Adrenal gland (tissue), 19 donors: ENCODE measurements around the gene CTRB2. TPM values are rescaled to one million over a fixed set of nuclear protein-coding genes. Genes with fewer than 3 reads are reported as not detected.
A peak's percentile ranks its signal among the peaks of the same experiment; 100 is the strongest.

Source experiments
- DNase-seq, 7 donors: peaks; one replicate each; pipeline ENCODE4 v3.0.0-alpha.2; 2019 to 2020
- H3K27ac ChIP-seq, 5 donors: fragments of 200-600 bp; sonication (generic) in 4 of 5; 1 replicate in 3 of 5; 2 replicates in 2 of 5; pipeline versions ENCODE4 v1.5.1 to v1.8.0; 2016 to 2020; ENCODE audit warnings: mild to moderate bottlenecking in 1 of 5
- H3K27me3 ChIP-seq: fragments of 200-600 bp; 2 replicates; pipeline ENCODE4 v1.8.0; 2021
- H3K36me3 ChIP-seq, 2 donors: fragments of 200-600 bp; replicated peaks in 1 of 2; 1 replicate in 1 of 2; 2 replicates in 1 of 2; pipeline versions ENCODE4 v1.5.1 to v1.8.0; 2018 to 2022
- H3K4me1 ChIP-seq, 2 donors: fragments of 200-600 bp; replicated peaks in 1 of 2; 1 replicate in 1 of 2; 2 replicates in 1 of 2; pipeline versions ENCODE4 v1.5.1 to v1.8.0; 2018 to 2021
- H3K4me3 ChIP-seq, 4 donors: fragments of 200-600 bp; sonication (generic) in 3 of 4; one replicate each; pipeline ENCODE4 v1.5.1; 2016 to 2018
- H3K9me3 ChIP-seq, 3 donors: fragments of 200-600 bp; sonication (generic) in 1 of 3; replicated peaks in 1 of 3; 1 replicate in 2 of 3; 2 replicates in 1 of 3; pipeline versions ENCODE4 v1.5.1 to v1.8.0; 2016 to 2021
- POLR2A ChIP-seq, 2 donors: fragments of 450-650 bp; IDR thresholded peaks; one replicate each; pipeline ENCODE4 v1.6.1; 2017; ENCODE audit warnings: antibody characterized with exemption in 2 of 2, mild to moderate bottlenecking in 2 of 2, moderate library complexity in 1 of 2
- whole genome bisulfite sequencing, 4 donors: extraction: QIAGEN DNeasy Blood & Tissue Kit in 2 of 4; methylation state at CpG; one replicate each; pipeline versions ENCODE4 v1.1.5 to v1.1.7; 2013 to 2017; 5-methylcytosine and 5-hydroxymethylcytosine counted together
- intact Hi-C, 2 donors: fragments of 100-400 bp; cut with DNase I; formaldehyde crosslinking; loops; one replicate each; pipeline versions ENCODE4 v1.14.1 to v1.15.0; 2022 to 2023
- long read RNA-seq, 10 donors: library from polyadenylated mRNA in 3 of 10; unstranded in 2 of 10; stranded (forward) in 1 of 10; transcript quantifications; one replicate each; pipeline ENCODE4 v2.0.0 and lab custom pipeline, GENCODE V29; 2021 to 2026
- polyA plus RNA-seq, 3 donors: library from polyadenylated mRNA; stranded (reverse); fragments of 200-250 nt in 2 of 3; fragments of 350-450 nt in 1 of 3; fragmentation: Illumina TruSeq in 1 of 3; extraction: RNeasy Lipid Tissue Mini Kit (QIAGEN cat#74804) in 1 of 3; gene quantifications; one replicate each; pipeline ENCODE4 v1.2.3, GENCODE V29; 2013 to 2014
- total RNA-seq, 9 donors: library from RNA; depleted of rRNA in 4 of 9; stranded (reverse); fragments of >200 nt in 4 of 9; fragments of 120-200 nt in 1 of 9; fragmentation: NEBNext Ultra II Directional in 1 of 9; extraction: Animal tissue kit (Norgen Biotek cat#: 25700) in 1 of 9; gene quantifications; one replicate each; pipeline versions ENCODE4 v1.1.0 to v1.2.4, GENCODE V29; 2013 to 2023
- TF ChIP-seq, protein P1 (sequence below), 6 experiments: fragments of 450-650 bp in 4 of 6; fragments of 200-600 bp in 2 of 6; sonication (generic) in 1 of 6; IDR thresholded peaks; 1 replicate in 5 of 6; 2 replicates in 1 of 6; pipeline versions ENCODE4 v1.5.1 to v1.8.0; 2016 to 2021; ENCODE audit warnings: antibody characterized with exemption in 6 of 6, mild to moderate bottlenecking in 2 of 6, moderate library complexity in 1 of 6
- donor health status: healthy with polysubstance abuse.
- donor health status: Bipolar disorder and iron deficiency.
- donor health status: DM: yes; HTN: yes; CAD: no.
- donor health status: DM: no; HTN: no; CAD: no.
- donor health status: DM: no; HTN: no; CAD: no.
- donor health status: DM: yes; HTN: yes; CAD: no.

CTRB2 gene
- total RNA-seq (10 to 100 TPM in 1 of 9 donors, 1 to 10 TPM in 4, not detected in 4; 1.5 to 15.1 (median 3.8) TPM), polyA plus RNA-seq (1 to 10 TPM in 1 of 3 donors, under 1 TPM in 1, not detected in 1; 0.88 to 2.5 TPM)
- long read RNA-seq, donor 1, partial matches to known transcripts, result 6 of 9 reads
- long read RNA-seq, donor 1, other reads (novel, unspliced or antisense), result 0 of 9 reads
- long read RNA-seq, donor 2, partial matches to known transcripts, result 6 of 7 reads
- long read RNA-seq, donor 2, other reads (novel, unspliced or antisense), result 0 of 7 reads
- long read RNA-seq, donor 3, partial matches to known transcripts, result 0 of 2 reads
- long read RNA-seq, donor 3, other reads (novel, unspliced or antisense), result 0 of 2 reads
- long read RNA-seq, donor 4, result 0 reads
- long read RNA-seq, donor 5, result 0 reads
- long read RNA-seq, donor 6, result 0 reads
- long read RNA-seq, donor 7, partial matches to known transcripts, result 0 of 2 reads
- long read RNA-seq, donor 7, other reads (novel, unspliced or antisense), result 0 of 2 reads
- long read RNA-seq, donor 8, result 0 reads
- long read RNA-seq, donor 9, partial matches to known transcripts, result 5 of 7 reads
- long read RNA-seq, donor 9, other reads (novel, unspliced or antisense), result 0 of 7 reads
- long read RNA-seq, donor 10, partial matches to known transcripts, result 0 of 3 reads
- long read RNA-seq, donor 10, other reads (novel, unspliced or antisense), result 0 of 3 reads

GRCh38 chr16:75206749-75207451, at the start of gene CTRB2:
TSS of gene CTRB2 (minus strand) at chr16:75207161. CDS start at chr16:75207141, 20 bp downstream.
- 61 to 69% (median 68%) methylated on average over 7 to 24 of the region's 24 CpGs for WGBS, 4 donors
- intact Hi-C loops, result loop anchor here (1.0 to 2.0 kb wide), 2 partner anchors 17 to 18 kb away; no protein-coding TSS in a partner anchor
- Histone ChIP-seq H3K9me3 (no peaks in the 10 kb centered on the region), H3K27ac (no peak within 1 kb of the TSS), H3K4me1 (no peaks in the 10 kb centered on the region), H3K4me3 (no peak within 1 kb of the TSS), H3K36me3 (no peaks in the 10 kb centered on the region), H3K27me3 (no peaks in the 10 kb centered on the region)
- peak in 1 of 7 donors; percentile 32 for DNase-seq
- TF ChIP-seq, protein P1, sequence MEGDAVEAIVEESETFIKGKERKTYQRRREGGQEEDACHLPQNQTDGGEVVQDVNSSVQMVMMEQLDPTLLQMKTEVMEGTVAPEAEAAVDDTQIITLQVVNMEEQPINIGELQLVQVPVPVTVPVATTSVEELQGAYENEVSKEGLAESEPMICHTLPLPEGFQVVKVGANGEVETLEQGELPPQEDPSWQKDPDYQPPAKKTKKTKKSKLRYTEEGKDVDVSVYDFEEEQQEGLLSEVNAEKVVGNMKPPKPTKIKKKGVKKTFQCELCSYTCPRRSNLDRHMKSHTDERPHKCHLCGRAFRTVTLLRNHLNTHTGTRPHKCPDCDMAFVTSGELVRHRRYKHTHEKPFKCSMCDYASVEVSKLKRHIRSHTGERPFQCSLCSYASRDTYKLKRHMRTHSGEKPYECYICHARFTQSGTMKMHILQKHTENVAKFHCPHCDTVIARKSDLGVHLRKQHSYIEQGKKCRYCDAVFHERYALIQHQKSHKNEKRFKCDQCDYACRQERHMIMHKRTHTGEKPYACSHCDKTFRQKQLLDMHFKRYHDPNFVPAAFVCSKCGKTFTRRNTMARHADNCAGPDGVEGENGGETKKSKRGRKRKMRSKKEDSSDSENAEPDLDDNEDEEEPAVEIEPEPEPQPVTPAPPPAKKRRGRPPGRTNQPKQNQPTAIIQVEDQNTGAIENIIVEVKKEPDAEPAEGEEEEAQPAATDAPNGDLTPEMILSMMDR (IDR thresholded peaks at IDR 0.05), result no peak
- TF ChIP-seq POLR2A (IDR thresholded peaks at IDR 0.05), result no peak

- 63 to 100% (median 75%) methylated on average over 1 to 12 of the region's 12 CpGs for WGBS, 4 donors
- Histone ChIP-seq H3K36me3 (no peaks in the 10 kb centered on the region), H3K27ac (peak overlapping the region in 4 of 5 donors; percentile 28 to 96 (median 72)), H3K4me3 (no peak overlapping the region), H3K27me3 (no peaks in the 10 kb centered on the region), H3K4me1 (peaks cover 43 to 79% of the 10 kb centered on the region in 2 donors), H3K9me3 (no peaks in the 10 kb centered on the region)
- intact Hi-C loops, result no loop called here
- DNase-seq, result peak in 4 of 7 donors; percentile 15 to 64 (median 28)
- no peak for TF ChIP-seq POLR2A (IDR thresholded peaks at IDR 0.05)
- TF ChIP-seq, protein P1 (IDR thresholded peaks at IDR 0.05), result no peak
Observed at GRCh38 chr16:75256059-75256571, 49.2 kb upstream of the CTRB2 start.

DNA sequence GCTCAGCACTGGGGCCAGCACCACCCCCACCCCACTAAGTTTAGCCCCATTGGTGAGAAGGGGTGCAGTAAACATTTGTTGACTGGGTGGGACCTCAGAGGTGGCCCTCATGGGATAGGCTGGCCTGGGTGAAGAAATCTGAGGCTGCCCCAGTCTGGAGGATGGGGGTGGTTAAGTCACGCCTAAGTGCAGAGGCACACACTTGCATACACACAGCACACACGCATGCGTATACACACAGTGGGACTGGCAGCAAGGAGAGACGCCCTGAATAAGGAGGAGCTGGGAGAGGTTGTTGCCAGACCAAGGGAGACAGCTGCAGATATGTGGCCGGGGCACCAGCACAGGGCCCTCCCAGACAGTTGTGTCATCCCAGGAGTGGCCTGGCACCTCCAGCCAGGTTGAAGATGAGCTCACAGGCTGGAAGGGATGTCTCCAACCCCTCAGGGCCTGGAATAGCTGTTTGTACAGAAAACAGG, 47.4 kb upstream of the CTRB2 start:
- intact Hi-C loops, result no loop called here
- Histone ChIP-seq H3K27ac (peak overlapping the region in 4 of 5 donors; percentile 8 to 96 (median 66)), H3K27me3 (no peaks in the 10 kb centered on the region), H3K9me3 (no peaks in the 10 kb centered on the region), H3K4me3 (no peak overlapping the region), H3K4me1 (peaks cover 45 to 83% of the 10 kb centered on the region in 2 donors), H3K36me3 (no peaks in the 10 kb centered on the region)
- TF ChIP-seq POLR2A (IDR thresholded peaks at IDR 0.05), result no peak
- TF ChIP-seq, protein P1 (IDR thresholded peaks at IDR 0.05), result no peak
- WGBS, 4 donors, result 52 to 58% (median 55%) methylated on average over 4 to 5 of the region's 5 CpGs
- peak; percentile 27 to 84 (median 46) for DNase-seq
